ENCODE data around the gene HSH2D. TPM values are rescaled to one million over a fixed set of nuclear protein-coding genes. Genes with fewer than 3 reads are reported as not detected.

The HSH2D gene
- total RNA-seq, 4 donors from 2014 or later, result 0.23 to 1.4 TPM; not detected in 2

DNA sequence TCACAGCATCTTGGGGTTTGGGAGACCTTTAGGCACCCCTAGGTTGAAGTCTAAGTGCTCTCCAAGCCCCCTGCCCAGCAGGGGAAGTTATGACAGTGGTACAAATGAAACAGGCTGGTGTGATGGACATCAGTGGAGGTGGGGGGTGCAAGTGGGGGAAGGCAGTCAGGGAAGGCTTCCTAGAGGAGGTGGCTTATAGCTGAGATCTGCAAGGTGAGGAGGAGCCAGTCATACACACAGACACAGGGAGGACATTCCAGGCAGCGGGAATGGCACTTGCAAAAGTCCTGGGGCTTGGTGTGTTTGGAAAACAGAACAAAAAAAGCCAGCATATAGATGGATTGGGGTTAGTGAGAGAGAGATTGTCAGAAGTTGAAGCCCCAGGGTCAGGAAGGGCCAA lies 11.6 kb downstream of the HSH2D start:
- WGBS, result 94% methylated on average over 1 of the region's 1 CpG
- TF ChIP-seq EP300 (IDR thresholded peaks at IDR 0.05), result no peak
- TF ChIP-seq POLR2AphosphoS5 (IDR thresholded peaks at IDR 0.05), result no peak
- TF ChIP-seq POLR2A (IDR thresholded peaks at IDR 0.05), result no peak
- TF ChIP-seq, protein P1, sequence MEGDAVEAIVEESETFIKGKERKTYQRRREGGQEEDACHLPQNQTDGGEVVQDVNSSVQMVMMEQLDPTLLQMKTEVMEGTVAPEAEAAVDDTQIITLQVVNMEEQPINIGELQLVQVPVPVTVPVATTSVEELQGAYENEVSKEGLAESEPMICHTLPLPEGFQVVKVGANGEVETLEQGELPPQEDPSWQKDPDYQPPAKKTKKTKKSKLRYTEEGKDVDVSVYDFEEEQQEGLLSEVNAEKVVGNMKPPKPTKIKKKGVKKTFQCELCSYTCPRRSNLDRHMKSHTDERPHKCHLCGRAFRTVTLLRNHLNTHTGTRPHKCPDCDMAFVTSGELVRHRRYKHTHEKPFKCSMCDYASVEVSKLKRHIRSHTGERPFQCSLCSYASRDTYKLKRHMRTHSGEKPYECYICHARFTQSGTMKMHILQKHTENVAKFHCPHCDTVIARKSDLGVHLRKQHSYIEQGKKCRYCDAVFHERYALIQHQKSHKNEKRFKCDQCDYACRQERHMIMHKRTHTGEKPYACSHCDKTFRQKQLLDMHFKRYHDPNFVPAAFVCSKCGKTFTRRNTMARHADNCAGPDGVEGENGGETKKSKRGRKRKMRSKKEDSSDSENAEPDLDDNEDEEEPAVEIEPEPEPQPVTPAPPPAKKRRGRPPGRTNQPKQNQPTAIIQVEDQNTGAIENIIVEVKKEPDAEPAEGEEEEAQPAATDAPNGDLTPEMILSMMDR (IDR thresholded peaks at IDR 0.05), result no peak
- no peaks in the 10 kb centered on the region for H3K4me1 ChIP-seq
- no peak overlapping the region for H3K27ac ChIP-seq
- no peaks in the 10 kb centered on the region for H3K36me3 ChIP-seq
- no peaks in the 10 kb centered on the region for H3K27me3 ChIP-seq
- H3K9me3 ChIP-seq, result no peaks in the 10 kb centered on the region
- no peak for DNase-seq (ENCODE audit: low spot score in 2 of 2)
- H3K4me3 ChIP-seq, result no peak overlapping the region

DNA sequence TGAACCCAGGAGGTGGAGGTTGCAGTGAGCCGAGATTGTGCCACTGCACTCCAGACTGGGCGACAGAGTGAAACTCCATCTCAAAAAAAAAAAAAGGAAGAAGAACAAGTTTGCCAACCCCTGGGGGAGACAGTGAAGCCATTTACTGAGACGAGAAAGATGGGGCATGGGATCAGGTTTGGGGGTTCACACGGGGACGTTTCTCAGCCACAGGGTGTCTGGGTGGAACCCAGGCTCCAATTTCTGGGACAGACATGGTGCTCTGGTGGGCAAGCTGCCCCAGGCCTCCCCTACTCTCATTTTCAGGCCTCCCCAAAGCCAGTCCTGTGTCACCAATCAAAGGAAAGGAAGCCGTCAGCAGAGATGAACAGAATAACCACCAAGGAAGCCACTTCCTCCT lies 13.4 kb downstream of the HSH2D start:
- WGBS, result 65% methylated on average over 6 of the region's 6 CpGs
- Histone ChIP-seq H3K27ac (no peak overlapping the region), H3K36me3 (no peaks in the 10 kb centered on the region), H3K27me3 (no peaks in the 10 kb centered on the region), H3K4me1 (no peaks in the 10 kb centered on the region), H3K9me3 (no peaks in the 10 kb centered on the region), H3K4me3 (no peak overlapping the region)
- TF ChIP-seq, protein P1 (IDR thresholded peaks at IDR 0.05), result no peak
- TF ChIP-seq POLR2A (IDR thresholded peaks at IDR 0.05) (no peak), POLR2AphosphoS5 (IDR thresholded peaks at IDR 0.05) (no peak), EP300 (IDR thresholded peaks at IDR 0.05) (no peak)
- DNase-seq (ENCODE audit: low spot score in 2 of 2), result no peak

DNA sequence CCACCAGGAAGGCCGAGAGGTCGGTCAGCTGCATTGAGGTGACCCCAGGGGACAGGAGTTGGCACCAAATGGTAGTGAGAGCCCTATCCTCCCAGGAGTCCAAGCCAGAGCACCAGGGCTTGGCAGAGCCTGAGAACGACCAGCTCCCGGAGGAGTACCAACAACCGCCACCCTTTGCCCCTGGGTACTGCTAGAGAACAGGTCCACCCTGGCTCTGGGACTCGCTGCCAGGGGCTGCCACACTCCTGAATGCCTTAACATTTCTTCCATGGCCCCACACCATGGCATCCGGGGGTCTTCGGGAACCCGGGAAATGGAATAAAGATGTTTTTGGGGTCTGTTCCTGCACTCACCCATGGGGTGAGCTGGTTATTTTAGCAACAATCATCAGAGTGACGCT lies 14.1 kb downstream of the HSH2D start:
- no peak overlapping the region for H3K27ac ChIP-seq
- no peak overlapping the region for H3K4me3 ChIP-seq
- H3K9me3 ChIP-seq, result no peaks in the 10 kb centered on the region
- H3K4me1 ChIP-seq, result no peaks in the 10 kb centered on the region
- WGBS, result 85% methylated on average over 4 of the region's 10 CpGs
- no peak for DNase-seq (ENCODE audit: low spot score in 2 of 2)
- TF ChIP-seq, protein P1 (IDR thresholded peaks at IDR 0.05), result no peak
- TF ChIP-seq POLR2AphosphoS5 (IDR thresholded peaks at IDR 0.05) (no peak), POLR2A (IDR thresholded peaks at IDR 0.05) (no peak), EP300 (IDR thresholded peaks at IDR 0.05) (no peak)
- H3K27me3 ChIP-seq, result no peaks in the 10 kb centered on the region
- no peaks in the 10 kb centered on the region for H3K36me3 ChIP-seq

DNA sequence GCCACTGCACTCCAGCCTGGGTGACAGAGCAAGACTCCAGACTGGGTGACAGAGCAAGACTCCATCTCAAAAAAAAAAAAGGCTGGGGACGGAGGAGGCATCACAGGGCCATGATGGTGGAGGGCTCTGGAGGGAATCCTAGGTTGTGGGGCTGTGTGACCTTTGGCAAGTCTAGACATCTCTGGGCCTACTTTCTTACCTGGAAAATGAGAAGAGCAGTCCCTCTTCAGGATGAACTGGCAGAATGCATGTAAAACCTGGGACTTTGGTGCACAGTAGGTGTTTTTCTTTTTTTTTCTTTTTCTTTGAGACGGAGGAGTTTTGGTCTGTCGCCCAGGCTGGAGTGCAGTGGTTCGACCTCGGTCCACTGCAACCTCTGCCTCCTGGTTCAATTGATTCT lies 16.2 kb downstream of the HSH2D start:
- H3K4me3 ChIP-seq, result no peak overlapping the region
- TF ChIP-seq, protein P1 (IDR thresholded peaks at IDR 0.05), result no peak
- TF ChIP-seq EP300 (IDR thresholded peaks at IDR 0.05) (no peak), POLR2AphosphoS5 (IDR thresholded peaks at IDR 0.05) (no peak), POLR2A (IDR thresholded peaks at IDR 0.05) (no peak)
- H3K36me3 ChIP-seq, result no peaks in the 10 kb centered on the region
- WGBS, result 92% methylated on average over 5 of the region's 5 CpGs
- H3K4me1 ChIP-seq, result no peaks in the 10 kb centered on the region
- DNase-seq (ENCODE audit: low spot score in 2 of 2), result no peak
- no peak overlapping the region for H3K27ac ChIP-seq
- no peaks in the 10 kb centered on the region for H3K27me3 ChIP-seq
- H3K9me3 ChIP-seq, result no peaks in the 10 kb centered on the region

DNA sequence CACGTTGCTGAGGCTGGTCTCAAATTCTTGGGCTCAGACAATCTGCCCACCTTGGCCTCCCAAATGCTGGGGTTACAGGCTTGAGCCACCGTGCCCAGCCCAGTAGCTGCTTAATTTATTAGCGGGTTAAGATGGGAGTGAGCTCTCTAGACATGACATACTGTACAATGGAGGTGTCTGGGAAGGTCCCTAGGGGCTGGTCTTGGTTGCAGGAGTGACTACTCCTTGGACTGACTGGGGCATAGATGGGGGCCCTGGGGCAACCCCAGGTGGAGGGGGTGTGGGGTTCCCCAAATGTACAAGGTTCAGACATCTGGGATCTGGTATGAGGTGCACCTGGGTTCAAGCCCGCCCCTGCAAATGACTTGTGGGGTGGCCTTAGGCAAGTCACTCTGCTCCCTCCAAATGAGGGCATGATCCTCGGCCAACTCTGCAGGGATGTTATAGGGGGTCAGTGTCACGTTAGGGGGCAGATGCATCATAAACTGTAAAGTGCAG lies 17.0 kb downstream of the HSH2D start:
- no peaks in the 10 kb centered on the region for H3K4me1 ChIP-seq
- no peak for DNase-seq (ENCODE audit: low spot score in 2 of 2)
- H3K36me3 ChIP-seq, result no peaks in the 10 kb centered on the region
- TF ChIP-seq POLR2A (IDR thresholded peaks at IDR 0.05) (no peak), EP300 (IDR thresholded peaks at IDR 0.05) (no peak), POLR2AphosphoS5 (IDR thresholded peaks at IDR 0.05) (no peak)
- TF ChIP-seq, protein P1 (IDR thresholded peaks at IDR 0.05), result no peak
- no peak overlapping the region for H3K27ac ChIP-seq
- H3K9me3 ChIP-seq, result no peaks in the 10 kb centered on the region
- H3K4me3 ChIP-seq, result no peak overlapping the region
- no peaks in the 10 kb centered on the region for H3K27me3 ChIP-seq
- WGBS, result 64% methylated on average over 6 of the region's 6 CpGs

Data from suprapubic skin (tissue), 4 donors.